OCI-LY1 (cell line): ENCODE results near the gene MYO10.

Experiments
- CTCF ChIP-seq: fragments of 200-600 bp; sonication (generic), shearing (Covaris generic); IDR thresholded peaks from 2 replicates; pipeline ENCODE4 v1.5.1; 2017; ENCODE audit warnings: mild to moderate bottlenecking, antibody characterized with exemption, low read length, moderate library complexity, mixed read lengths
- EZH2 ChIP-seq: fragments of 200-600 bp; sonication (generic), shearing (Covaris generic); IDR thresholded peaks from 2 replicates; pipeline ENCODE4 v1.8.0; 2017; ENCODE audit warnings: borderline replicate concordance, mixed run types, mild to moderate bottlenecking, antibody characterized with exemption, low read length, moderate library complexity, mixed read lengths

- no peak for TF ChIP-seq CTCF
- no peak for TF ChIP-seq EZH2
These were observed 36.9 kb downstream of the MYO10 start for GRCh38 chr5:16899171-16899570.
